GM19238 (cell line): ENCODE results near the gene LRMDA.
"Not testable (repeated sequence)": the region's sequence is repeated elsewhere in the genome, so short reads cannot be mapped to it uniquely, and the experiment has no call there.

Source experiments
- DNase-seq: peaks from one replicate; pipeline ENCODE4 v3.0.0; 2011; ENCODE audit warnings: low spot score; ENCODE audit not compliant: insufficient read length

LRMDA gene

DNA sequence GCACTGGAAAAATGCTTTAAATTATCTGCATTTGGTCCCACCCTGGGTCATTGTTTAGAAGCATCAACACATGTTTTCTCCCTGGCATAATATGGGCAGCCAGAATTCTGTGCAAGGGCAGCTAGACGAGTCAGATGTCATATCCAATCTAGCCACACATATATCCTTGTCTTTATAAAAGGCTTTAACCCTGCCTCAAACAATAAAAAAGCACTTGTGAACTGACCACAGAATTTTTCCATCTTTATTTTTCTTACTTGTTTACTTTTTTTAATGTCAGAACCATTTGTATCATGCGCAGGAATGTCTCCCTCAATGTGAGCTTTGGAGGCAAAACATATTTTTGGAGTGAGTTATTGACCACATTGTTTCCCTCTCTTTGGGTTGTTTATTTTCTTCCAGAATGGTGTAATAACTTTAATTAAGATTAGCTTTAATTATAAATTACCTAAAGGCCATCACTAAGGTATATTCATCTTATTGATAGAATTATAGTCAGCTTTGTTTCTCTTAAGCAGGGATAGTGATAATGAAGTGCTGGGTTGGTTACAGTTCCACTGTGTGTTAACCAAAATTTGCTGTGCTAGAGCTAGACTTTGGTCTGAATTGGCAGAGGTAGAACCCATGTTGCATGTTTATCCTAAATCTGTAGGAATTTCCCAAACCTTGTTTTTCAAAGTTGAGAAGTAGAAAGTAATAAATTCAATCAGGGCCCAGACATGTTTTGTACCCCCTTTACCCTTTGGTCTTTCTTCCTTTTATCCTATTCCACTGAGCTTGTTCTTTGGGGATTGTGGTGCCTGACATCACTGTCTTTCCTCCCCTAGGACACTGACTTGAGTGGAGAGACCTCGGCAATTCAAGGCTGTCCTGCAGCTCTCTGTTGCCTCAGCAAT, 1127.8 kb downstream of the LRMDA start:
- DNase-seq = no peak

- no peak for DNase-seq
Measured at GRCh38 chr10:76559892-76560220, 1128.4 kb downstream of the LRMDA start.

DNA sequence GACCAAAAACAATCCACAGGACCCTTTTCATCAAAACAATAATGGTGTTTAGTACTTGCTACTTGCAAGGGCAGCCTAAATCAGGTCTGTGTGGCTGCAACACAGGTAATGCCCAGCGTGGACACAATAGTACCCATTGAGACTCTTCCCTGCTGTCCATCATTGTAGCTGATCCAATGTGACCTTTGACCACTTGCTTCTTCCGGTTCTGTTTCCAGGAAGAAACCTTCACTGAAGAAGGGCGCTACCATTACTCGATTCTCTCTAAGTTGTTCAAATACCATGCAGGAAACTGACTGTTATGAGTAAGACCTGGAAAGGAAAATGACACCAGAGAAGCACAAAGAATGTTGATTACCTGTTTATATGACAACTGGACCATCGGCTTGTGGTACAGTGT, 1128.9 kb downstream of the LRMDA start:
- DNase-seq = no peak

- DNase-seq = no peak
Measured at GRCh38 chr10:76563286-76563685, 1131.9 kb downstream of the LRMDA start.

DNA sequence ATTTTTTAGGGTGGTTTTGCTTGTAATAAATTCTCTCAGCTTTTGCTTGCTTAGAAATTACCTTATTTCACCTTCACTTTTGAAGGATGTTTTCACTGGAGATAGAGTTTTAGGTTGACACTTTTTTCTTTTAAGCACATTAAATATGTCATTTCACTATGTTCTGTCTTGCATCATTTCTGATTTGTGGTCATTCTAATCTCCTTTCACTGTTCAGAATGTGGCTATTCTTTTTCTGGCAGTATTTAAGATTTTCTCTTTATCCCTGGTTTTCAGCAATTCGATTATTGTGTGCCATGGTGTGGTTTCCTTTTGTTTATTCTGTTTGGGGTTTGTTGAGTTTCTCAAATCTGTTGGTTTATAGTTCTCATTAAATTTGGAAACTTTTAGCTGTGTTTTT, 1140.6 kb downstream of the LRMDA start:
- no peak for DNase-seq

GRCh38 chr10:76576276-76576962, 1145.0 kb downstream of the LRMDA start:
- DNase-seq = no peak

DNA sequence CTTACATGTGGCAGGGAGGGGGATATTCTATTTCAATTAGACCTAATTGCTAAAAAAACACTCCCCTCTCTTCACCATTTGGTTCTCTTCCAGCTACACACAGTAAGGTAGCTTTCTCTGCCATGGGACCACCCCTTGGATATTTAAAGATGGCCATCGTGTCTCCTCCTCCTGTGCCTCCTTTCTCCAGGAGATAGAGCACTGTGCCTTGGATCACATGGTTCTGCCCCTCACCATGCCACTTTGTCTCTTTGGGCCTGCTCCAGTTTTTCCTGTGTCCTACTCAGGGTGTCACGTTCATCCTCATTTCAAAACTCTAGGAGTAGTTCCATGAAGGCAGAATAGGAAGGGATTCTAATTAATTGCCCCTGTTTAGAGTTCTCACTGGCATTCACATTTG, 1146.0 kb downstream of the LRMDA start:
- DNase-seq = no peak

- DNase-seq = no peak
Measured at GRCh38 chr10:76581506-76582256, 1150.3 kb downstream of the LRMDA start.

- no peak for DNase-seq
Measured at GRCh38 chr10:76582531-76582930, 1151.1 kb downstream of the LRMDA start.

DNA sequence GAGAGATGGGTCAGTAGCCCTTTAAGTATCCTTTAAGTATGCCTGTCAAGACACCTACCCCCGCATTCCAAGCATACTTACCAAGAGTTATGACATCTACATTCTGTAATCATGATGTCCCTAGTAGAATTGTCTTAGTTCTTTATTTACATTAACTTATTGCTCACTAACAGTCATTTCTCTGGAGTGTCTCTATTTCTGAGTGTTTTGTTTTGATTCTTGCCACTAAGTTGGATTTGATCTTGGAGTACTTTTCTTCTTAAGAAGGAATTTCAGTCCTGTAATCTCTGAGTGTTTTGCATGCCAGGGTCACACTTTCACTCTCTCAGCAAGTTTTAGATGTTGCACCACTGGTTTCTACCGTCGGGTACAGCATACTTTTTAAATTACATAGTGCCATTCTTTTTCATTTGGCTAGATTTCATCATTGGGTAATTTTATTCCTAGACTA, 1152.3 kb downstream of the LRMDA start:
- DNase-seq = no peak

DNA sequence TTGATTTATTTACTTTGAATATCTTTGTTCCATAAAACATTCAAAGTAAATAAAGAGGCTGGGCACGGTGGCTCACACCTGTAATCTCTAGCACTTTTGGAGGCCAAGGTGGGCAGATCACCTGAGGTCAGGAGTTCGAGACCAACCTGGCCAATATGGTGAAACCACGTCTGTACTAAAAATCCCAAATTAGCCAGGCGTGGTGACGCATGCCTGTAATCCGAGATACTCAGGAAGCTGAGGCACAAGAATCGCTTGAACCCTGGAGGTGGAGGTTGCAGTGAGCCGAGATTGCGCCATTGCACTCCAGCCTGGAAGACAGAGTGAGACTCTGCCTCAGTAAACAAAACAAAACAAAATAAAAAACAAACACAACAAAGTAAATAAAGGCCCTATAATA, 1153.0 kb downstream of the LRMDA start:
- not testable (repeated sequence) for DNase-seq
